ENCODE results near the gene RNF144A. TPM values are rescaled to one million over a fixed set of nuclear protein-coding genes. Genes with fewer than 3 reads are reported as not detected.

Gene RNF144A
- total RNA-seq, 1 experiment from 2014 or later, result 8.3 TPM

- no peak for DNase-seq (ENCODE audit: low spot score)
Measured at GRCh38 chr2:7022492-7023385, 105.5 kb downstream of the RNF144A start.

- DNase-seq (ENCODE audit: low spot score), result no peak
Measured at GRCh38 chr2:7023542-7023941, 106.3 kb downstream of the RNF144A start.

DNA sequence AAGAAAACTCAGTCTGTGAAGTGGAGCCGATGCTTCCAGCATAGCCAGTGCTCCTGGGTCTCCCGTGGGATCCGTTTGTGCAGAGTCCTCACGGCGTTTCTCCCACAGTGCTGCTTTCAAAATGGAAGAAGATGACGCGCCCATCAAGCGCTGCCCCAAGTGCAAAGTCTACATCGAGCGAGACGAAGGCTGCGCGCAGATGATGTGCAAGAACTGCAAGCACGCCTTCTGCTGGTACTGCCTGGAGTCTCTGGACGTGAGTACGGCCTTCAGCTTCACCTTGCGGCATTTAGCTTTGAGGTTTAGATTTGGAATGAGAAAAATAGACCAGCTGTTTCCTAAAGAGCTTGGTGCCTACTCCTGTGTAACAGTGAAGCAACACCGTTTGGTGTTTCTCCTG is 107.0 kb downstream of the RNF144A start:
- DNase-seq (ENCODE audit: low spot score), result no peak

DNA sequence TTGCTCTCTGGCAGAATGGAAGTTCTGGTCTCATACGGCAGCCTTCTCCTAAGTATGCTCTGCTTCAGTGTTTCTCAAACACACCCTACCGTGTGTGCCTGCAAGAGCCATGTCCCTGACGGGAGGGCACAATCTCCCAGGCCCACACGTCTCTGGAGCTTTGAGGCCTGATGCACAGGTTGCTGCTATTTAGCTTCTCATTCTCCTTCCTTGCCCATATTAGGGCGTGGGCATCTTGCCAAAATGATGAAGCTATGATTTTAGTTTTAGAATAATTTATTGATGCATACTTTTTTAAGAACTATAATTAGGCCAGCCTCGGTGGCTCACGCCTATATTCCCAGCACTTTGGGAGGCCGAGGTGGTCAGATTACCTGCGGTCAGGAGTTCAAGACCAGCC is 107.9 kb downstream of the RNF144A start:
- no peak for DNase-seq (ENCODE audit: low spot score)

DNA sequence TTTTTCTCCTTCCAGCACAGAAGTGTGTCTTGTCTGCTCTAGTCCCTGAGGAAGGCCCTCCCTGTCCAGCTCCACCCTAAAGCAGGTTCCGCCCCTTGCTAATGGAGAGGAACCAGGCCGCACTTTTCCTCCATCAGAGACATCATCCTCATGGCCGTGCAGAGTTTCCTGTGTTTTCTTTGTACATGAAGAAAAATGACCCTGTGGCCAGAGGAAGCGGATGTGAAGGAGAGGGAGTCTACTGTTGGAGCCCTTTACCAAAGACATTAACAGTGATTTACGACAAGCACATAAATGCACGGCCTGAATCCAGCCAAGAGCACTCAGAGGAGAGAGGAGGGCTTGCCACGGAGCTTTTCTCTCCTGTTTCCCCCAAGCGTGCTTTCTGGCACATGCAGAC is 109.5 kb downstream of the RNF144A start:
- no peak for DNase-seq (ENCODE audit: low spot score)

DNA sequence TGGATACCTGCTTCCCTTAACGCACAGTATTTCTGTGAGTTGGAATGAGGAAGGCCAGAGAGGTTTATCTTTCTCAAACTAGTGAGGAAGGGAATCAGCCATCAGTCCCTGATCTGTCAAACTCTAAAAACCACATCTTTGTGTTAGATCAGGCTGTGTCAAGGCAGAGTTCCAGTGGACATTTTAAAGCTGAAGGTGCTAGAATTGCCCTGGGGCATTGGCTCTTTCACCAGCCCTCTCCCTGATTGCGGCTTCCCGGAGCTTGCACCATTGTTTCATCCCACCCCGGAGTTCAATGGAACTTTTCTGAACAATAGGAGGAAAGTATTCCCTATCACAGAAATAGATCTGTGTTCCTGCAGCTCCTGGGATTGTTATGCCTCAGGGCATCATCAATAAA is 110.2 kb downstream of the RNF144A start:
- no peak for DNase-seq (ENCODE audit: low spot score)

DNA sequence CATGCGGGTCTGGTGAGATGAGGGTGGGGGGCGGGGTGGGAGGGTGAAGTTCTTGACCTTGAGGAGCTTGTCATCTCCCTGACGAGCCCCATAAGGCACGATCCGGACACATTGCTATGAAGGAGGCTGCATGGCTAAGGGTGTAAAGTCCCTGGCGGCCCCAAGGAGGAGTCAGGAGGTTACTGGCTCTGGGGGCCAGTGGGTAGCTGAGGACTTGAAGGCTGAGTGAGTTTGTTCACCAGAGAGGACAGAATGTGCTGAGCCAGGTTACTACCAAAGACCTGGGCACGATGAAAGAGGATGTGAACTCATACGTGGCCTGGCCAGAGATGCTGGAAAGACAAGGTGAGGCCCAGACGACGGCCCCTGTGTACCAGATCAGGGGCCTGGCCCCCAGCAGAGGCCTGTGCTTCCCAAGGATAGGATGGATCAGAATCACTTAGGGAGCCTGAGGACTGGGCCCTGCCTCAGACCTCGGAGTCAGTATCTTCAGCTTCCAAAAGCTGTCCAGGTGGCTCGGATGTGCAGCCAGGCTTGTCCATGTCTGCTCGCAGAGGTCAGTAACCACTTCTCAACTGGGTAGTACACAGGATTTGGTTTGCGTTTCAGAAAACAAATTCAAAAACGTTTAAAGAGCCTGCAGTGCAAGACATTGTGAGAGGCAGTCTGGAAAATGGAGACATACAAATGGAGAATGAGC is 110.9 kb downstream of the RNF144A start:
- DNase-seq (ENCODE audit: low spot score), result no peak

- no peak for DNase-seq (ENCODE audit: low spot score)
Measured at GRCh38 chr2:7028846-7029245, 111.6 kb downstream of the RNF144A start.

- no peak for DNase-seq (ENCODE audit: low spot score)
Measured at GRCh38 chr2:7029291-7030059, 112.3 kb downstream of the RNF144A start.

DNA sequence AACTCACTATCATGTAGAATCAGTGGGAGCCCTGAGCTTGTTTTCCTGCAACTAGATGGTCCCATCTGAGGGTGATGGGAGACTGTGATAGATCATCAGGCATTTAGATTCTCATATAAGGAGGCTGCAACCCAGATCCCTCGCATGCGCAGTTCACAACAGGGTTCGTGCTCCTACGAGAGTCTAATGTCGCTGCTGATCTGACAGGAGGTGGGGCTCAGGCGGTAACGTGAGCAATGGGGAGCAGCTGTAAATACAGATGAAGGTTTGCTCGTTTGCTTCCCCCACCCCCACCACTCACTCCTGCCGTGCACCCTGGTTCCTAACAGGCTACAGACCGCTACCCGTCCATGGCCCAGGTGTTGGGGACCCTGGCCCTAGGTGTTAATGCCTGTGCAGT is 113.6 kb downstream of the RNF144A start:
- no peak for DNase-seq (ENCODE audit: low spot score)

DNA sequence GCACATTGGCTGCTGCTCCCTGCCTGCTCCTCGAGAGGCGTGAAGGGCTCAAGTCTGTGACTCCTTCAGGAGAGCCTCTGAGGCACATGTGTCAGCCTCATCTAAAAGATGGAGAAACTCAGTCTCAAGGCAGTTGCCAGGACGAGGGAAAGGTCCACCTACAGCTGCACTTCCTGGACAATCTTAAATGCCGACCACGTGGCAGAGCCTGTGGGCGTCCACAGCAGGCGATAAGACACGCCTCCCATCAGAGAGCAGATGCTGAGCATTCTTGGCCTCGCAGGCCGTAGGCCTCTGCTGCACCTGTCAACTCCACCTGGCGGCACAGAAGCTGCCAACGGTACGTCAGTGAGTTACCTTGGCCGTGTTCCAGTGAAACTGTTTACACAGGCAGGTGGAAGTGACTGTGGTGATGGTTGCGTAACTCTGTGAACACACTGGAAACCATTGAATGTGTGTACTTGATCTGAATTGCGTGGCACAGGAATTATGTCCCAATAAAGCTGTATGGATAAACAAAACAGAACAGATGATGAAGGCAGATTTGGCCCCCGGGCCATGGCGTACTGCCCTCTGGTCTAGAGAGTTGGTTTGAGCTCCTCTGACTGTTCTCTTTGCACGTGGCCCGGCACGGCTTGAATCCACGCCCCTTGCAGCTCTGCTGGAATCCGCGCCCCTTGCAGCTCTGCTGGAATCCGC is 114.5 kb downstream of the RNF144A start:
- DNase-seq (ENCODE audit: low spot score), result peak; percentile 54

GRCh38 chr2:7032371-7032770 is 115.2 kb downstream of the RNF144A start:
- no peak for DNase-seq (ENCODE audit: low spot score)

- no peak for DNase-seq (ENCODE audit: low spot score)
Measured at GRCh38 chr2:7033136-7033960, 116.1 kb downstream of the RNF144A start.

DNA sequence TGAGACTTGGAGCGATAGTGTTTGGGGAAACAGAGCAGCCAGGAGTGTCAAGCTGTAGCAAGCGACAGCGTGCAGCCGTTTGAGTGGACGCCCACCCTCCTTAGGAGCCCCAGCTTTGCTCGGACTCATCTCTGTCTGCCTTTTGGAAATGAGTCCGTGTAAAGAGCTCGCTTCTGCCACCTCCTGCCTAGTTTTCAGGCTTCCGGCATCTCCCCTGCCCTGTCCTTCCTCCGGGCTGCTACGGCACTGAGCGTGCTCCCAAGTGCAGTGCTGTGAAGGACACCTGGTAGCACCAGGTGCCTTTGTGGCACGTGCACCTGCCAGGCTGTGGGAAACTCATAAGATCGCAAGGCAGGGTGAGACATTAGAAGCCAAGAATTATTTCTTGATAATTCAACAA is 117.1 kb downstream of the RNF144A start:
- no peak for DNase-seq (ENCODE audit: low spot score)

DNA sequence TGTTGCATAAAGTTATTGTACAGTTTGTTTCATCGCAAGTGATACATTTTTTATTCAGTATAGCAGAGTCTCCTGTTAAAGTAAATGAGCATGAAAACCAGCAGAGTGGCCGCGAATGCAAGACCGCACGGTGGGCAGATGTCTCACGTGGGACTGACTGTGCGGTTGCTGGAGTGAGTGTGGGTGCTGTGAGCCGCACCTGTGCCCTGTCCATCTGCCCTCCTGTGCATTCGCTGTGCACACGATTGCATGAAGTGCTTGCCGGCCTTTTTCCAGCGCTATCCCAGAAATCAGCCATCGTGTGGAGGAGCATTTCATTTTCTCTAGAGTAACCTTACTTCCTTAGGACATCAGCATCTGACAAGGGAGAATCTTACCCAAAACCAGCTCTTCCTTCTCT is 118.7 kb downstream of the RNF144A start:
- DNase-seq (ENCODE audit: low spot score), result no peak

DNA sequence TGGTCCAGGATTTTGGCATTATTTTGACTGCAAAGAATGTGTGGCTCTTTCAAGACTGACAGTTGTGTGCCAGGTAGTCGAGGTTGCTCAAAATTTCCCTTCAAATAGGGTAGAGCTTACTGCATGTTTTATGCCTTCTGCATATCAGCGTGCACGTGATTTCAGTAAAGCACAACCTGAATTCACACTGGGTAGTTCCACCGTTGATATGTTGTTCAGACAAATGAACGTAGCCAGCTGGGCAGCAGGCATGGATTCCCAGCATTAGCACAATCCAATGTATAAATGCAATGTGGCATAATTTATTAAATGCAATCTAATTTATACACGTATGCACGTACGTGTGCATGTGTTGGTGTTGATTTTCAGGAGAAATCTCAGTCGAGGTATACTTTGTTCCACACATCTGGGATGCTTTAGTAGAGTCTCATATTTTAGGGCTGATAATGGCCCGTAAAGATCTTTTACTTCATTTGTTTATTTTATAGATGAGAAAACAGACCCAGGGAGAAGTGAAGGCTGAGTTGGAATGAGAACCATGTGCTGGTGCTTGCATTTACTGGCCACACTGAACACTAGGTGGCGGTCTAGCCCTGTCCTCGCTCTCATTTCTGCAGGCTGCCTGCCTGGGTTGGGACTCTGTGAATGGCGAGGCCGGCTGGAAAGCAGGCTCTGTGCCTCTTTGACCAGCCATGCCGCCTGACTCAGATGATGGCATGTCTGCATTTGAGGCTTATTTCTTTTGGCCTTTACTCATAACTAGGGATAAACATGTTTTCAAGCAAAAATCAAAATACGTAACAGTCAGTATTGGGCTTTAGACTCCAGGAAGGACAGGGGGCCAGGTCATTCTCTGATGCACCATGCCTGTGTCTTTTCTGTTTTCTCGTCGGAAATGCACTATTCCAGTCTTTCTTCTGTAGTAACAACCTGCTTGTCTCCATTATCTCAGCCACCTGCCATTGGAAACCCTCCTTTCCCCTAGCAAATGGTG is 120.4 kb downstream of the RNF144A start:
- DNase-seq (ENCODE audit: low spot score), result peak; percentile 32

DNA sequence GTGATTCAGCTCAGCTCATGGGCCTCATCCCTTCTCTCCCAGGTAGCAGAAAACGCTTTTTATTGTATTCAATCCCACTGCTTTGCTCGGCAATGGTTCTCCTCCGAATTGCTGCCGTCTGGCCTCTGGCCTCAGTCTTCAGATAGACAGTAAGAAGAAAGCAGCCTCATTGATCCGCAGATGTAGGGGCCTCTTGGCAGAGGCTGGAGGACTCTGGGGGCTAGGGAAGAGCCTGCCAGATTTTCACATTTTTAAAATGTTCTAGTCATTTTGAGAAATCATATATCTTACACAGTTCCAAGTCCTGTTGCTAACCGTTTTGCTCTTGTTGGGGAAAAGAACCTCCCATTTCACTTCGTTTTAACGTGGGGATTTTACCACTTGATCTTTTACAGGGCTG is 123.3 kb downstream of the RNF144A start:
- no peak for DNase-seq (ENCODE audit: low spot score)

DNA sequence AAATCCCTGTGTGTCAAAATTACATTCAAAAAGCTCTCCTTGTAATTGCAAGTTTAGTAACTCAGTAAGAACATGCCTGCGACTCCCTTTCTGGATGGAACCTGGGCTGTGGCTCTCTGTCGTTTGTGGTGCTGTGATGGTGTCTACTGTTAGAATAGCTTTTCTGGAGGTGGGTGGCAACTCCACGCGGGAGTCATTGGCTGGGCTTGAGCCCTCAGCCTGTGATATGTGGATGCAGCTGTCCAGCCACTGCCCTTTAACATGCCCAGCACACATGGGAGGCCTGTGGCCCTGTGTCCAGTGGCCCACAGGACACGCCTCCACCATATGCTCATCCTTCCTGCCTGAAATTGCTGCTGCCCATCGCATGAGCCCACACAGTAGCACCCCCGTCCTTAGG is 124.2 kb downstream of the RNF144A start:
- no peak for DNase-seq (ENCODE audit: low spot score)

DNA sequence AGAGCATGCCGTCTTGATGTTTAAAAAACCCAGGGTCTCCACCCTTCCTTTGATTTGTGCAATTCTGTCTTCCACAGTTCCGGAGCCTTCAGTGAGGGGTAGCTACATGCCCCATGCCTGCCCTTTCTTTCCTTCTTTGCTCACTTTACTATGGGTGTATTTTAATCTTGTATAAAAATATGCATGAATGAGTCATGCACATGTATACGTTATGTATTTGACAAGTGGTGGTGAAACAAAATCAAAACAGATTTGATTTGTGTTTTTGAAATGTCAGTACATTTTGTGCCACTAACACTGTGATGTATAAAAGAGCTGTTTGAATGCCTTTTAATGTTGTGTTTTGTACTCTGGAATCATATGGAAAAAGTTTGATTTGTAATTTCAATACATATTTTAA is 126.5 kb downstream of the RNF144A start:
- DNase-seq (ENCODE audit: low spot score), result no peak
